Stimulated activated CD4-positive, alpha-beta T cell treated with anti-CD3 and anti-CD28 coated beads, Interleukin-15, amount 100 ng/mL, for 1 hour (primary cell): ENCODE measurements around the gene PEX13.
A peak's percentile ranks its signal among the peaks of the same experiment; 100 is the strongest.
"Not testable (repeated sequence)": the region's sequence is repeated elsewhere in the genome, so short reads cannot be mapped to it uniquely, and the experiment has no call there.

Experiments
- DNase-seq, 2 donors: peaks; one replicate each; pipeline ENCODE4 v3.0.0-alpha.2; 2020; ENCODE audit warnings: low read depth in 1 of 2, low spot score in 1 of 2

The PEX13 gene, protein sequence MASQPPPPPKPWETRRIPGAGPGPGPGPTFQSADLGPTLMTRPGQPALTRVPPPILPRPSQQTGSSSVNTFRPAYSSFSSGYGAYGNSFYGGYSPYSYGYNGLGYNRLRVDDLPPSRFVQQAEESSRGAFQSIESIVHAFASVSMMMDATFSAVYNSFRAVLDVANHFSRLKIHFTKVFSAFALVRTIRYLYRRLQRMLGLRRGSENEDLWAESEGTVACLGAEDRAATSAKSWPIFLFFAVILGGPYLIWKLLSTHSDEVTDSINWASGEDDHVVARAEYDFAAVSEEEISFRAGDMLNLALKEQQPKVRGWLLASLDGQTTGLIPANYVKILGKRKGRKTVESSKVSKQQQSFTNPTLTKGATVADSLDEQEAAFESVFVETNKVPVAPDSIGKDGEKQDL

DNA sequence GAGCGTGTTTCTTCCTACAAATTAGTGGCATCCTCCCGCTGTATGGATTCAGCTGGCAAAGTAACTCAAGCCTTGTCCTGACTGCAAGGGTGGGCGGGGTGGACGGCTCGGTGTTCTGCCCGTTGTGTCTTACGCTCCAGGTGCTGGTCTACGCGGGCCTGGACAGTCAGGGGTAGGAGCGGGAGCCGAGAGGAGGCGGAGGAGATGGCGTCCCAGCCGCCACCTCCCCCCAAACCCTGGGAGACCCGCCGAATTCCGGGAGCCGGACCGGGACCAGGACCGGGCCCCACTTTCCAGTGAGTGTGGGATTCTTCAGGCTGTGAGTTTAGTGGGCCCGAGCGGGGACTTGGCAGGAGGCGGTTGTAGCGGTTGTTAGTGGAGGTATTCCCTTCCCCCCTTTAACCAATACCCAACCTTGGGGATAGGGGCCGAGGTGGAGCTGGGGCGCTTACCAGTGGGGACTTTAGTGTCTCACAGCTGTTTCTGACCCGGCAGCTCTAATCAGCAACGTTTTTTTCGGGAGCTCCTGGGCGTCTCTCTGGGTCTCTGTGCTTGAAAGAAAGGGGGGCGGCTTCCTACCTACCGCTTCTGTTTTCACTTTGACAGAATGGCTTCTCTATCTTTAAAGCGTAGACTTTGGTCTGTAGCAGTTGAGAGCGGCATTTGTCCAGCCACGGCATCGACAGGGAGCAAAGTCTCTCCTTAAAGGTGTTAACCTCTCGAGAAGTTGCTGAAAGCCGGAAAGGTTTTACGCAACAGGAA is at the start of gene PEX13, which contains the start of gene PUS10:
Gene PEX13, plus strand, starts transcription at position 165 of the 762 bp plus-strand sequence. Its CDS starts 40 bp downstream, at position 205.
Gene PUS10, minus strand, starts transcription at position 700 of the 762 bp plus-strand sequence. CDS start 6,365 bp downstream, outside the sequence.
- DNase-seq, result peak; percentile 37 to 49

DNA sequence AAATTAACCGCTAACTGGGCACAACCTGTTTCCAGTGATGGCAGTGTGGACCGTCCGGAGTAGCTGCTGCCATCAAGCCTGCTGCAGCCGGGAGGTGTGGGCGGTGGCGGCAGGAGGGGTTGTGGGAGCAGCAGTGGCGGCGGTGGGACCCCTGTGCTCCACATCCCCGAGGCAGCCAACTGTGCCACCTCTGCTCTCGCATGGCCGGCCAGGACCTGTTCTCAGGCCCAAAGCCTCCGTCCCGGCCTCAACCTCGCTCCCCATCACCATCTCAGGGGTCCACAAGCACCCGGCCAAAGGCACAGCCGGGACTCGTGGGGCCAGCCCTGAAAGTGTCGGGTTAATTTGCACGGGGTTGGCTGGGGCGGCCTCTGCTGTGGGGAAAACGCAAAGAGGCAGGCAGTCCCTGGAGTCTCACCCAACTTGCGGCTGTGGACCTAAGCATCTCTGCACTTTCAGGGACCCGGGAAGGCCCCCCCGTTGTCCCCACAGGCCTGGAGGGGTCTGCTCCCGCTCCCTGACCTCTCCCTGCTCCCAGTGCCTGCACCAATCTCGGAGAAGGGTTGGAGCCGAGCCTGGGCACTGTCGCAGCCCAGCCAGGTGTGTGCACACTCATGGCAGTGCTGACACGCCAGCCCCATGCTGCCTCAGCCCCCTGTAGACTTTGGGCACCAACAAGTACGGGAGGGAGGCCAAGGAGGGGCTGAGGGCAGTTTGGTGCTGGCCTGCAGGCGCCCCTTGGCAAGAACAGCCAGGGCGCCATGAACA is 44.4 kb upstream of the PEX13 start:
- no peak for DNase-seq

DNA sequence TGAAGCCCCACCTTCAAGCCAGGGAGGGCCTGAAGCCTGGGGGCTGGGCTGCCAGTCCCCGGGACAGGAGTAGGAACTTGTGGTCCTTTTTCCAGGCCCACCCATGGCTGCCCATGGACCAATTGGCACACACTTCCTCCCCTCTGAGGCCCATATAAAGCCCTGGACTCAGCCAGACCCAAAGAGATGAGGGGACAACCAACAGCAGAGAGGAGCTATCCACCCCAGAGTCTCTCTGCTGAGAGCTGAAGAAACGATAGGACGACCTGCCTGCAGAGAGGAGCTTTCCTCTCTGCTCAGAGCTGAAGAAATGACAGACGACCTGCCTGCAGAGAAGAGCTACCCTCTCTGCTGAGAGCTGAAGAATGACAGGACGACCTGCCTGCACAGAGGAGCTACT is 43.8 kb upstream of the PEX13 start:
- DNase-seq, result no peak

DNA sequence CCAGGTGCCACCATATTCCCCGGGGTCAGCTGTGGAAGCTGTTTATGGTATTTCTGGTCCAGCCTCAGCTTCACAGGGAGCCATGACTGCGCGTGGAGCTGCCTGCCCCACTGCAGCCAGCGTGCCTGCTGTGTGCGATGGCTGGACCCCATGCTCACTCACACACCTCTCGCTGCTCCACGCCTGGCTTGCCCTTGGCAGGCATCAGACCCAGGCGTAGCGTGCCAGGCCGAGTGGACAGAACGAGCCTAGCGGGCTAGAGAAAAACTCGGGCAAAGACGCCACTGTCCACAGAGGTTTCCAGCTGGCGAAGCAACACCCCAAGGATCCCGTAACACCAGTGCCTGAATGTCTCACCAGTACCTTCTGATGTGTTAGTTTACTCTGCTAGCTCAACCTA is 42.9 kb upstream of the PEX13 start:
- no peak for DNase-seq

DNA sequence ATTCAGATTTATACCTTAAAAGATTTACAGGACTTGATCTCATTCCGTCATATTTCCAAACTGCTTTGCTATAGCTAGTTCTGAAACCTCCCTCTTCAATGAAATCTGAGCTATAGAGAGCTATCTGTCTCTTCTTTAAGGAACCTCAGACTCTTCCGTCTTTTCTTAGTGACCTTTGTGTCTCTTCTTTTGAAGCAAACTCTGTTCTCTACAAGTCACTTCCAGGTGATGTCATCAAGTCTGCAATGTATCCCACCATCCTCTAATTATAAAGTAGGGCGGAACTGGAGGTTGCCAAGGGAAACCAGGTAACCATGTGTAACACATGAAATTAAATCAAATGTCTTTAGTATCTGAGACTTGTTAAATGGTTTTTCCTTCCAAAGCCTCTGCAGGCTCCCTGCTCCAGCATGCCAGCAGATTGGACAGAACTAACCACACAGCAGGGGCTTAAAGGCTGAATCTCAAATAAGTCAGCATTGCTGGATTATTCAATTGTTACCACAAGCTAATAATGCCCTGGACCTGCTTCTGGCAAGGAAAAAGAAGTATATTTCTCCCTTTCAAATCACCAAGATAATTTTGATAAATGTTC is 41.2 kb upstream of the PEX13 start:
- no peak for DNase-seq

DNA sequence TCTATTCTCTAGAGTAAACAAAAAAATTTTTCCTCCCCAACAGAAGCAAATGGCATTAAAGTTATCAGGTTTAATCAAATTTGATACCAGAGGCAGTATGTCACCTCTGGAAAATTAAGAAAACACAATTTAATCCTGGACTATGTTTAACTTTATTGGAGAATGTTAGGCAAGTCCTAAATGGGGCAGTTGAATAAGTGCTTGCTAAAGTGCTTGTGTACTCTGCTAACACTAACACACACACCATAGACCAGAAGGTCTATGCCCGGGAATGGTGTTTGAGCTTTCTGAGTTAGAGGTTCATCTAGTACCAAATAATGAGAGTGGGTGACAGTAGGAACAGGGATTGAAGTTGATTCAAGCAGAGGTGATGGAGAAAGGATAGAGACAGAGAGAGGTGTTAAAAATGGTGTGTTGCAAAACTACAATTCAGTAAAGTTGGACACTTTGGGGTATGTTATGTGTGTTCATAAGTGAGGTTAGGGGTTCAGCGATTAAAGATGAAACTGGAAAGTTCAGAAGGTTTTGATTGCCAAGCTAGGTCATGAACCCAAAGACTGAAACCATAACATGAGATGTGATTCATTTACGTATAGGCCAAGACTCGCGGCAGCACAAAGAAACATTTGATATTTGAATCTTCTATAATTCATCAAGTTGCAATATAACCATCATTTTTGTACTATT is 40.5 kb upstream of the PEX13 start:
- DNase-seq, result no peak

DNA sequence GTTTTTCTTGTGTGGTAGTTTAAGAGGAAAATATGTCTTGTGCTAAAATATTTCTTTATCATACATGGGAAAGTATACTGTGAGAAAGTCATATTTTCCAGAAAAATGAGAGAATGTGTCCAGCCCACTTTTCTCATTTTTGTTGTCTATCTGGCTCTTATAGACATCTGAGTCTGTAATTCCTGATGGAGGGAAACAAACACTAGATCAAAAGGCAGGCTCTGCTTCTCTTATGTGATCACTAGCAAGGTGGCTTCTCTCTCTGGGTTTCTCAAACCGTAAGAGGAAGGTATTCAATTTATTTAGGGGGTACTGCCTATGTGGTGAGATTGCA is 40.0 kb upstream of the PEX13 start:
- DNase-seq, result no peak

DNA sequence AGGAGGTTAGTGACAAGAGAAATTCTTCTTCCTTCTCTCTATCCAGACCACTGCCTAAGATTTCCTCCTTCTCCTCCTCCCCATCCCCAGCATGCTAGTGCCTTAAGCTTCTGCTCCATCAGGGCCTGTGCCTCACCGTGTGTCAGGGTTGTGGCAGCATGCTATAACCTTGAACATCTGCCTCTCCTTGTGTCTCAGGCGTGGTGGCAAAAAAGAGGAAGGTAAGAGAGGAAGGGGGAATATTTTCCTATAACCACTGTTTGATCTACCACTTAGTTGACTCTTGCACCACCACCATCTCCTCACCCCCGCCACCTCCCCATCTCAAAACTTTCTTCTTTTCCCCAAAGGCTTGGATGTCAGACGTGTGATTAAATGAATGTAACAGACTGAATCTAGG is 38.3 kb upstream of the PEX13 start:
- no peak for DNase-seq

DNA sequence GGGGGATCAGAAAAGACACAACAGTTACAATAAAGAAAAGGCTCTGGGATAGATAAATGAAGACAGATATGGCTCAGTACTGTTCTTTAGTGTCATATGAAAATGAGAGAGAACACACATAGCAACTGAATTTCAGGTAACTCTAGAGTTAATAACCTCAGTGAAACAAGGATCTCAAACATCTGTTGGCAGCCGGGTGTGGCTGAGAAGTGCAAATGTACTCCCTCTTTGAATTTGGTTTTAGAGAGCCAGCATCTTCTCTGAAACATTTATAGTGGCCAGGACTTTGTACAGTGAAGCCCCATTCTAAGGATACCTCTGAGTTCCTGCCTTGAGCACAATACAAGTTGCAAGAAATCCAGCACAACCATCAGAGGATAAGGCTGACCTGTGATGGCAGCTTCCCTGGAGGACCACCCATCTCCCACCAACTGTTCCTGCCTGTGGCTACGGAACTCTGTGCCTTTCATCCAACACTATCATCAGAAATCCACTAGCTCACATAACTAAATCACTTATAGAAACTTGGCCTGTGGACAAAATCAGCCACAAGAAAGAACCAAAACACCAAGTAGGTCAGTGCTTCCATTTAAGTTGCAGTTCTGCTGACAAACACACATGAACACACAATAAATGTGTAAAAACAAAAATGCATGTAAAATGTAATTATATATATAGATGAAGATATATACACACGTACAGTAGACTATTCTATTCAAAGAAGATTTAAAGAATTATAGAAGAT is 37.3 kb upstream of the PEX13 start:
- DNase-seq, result no peak

DNA sequence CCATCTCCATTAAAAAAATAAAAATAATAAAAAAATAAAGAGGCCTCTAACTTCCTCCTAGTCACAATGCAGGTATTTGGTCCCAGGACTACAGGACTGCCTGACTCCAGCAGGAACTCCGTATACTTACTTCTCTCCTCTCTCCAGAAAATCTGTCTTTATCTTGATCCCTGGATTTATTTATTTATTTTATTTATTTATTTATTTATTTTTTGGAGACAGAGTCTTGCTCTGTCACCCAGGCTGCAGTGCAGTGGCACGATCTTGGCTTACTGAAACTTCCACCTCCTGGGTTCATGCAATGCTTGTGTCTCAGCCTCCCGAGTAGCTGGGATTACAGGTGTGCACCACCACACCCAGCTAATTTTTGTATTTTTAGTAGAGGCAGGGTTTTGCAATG is 35.5 kb upstream of the PEX13 start:
- not testable (repeated sequence) for DNase-seq

DNA sequence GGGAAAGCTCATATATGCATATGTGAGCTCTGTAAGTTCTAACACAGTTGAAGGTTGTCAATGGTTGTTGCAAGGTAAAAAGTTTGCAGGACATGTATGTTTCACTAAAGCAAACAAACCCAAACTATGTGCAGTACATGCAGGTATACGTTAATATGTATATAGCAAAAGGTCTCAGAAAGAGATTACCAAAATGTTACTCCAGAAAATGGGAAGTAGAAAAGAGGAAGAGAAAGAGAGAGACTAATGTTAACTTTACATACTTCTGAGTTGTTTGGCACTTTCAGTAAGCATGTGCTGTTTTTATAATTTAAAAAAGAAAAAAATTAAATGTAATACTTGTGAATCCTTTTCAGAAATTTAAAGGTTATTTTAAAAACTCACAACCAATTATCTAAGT is 32.8 kb upstream of the PEX13 start:
- DNase-seq, result no peak

DNA sequence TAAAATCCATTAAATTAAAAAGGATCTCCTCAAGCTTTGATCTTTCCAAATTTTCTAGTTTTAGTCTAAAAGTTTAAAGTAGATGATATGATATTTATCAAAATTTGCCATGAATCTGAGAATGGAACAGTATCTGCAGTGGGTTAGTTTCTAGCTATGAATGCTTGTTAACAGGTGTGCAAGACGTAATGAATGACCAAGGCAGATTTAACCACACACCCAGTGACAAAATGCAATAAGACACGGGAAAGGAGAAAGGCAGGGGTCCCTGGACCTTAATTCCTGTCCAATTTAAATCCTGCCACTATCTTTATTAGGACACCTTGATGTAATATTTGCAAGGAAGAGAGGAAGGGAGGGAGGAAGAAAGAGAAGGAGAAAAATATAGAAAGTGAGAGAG is 30.5 kb upstream of the PEX13 start:
- DNase-seq, result no peak

DNA sequence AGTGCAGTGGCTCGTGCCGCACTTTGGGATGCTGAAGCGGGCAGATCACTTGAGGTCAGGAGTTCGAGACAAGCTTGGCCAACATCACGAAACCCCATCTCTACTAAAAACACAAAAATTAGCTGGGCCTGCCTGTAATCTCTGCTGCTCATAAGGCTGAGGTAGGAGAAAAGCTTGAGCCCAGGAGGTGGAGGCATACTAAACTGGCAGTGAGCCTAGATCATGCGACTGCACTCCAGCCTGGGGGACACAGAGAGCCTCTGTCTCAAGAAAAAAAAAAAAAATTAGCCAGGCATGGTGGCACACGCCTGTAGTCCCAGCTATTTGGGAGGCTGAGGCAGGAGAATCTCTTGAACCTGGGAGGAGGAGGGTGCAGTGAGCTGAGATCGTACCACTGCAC is 29.9 kb upstream of the PEX13 start:
- DNase-seq, result not testable (repeated sequence)

DNA sequence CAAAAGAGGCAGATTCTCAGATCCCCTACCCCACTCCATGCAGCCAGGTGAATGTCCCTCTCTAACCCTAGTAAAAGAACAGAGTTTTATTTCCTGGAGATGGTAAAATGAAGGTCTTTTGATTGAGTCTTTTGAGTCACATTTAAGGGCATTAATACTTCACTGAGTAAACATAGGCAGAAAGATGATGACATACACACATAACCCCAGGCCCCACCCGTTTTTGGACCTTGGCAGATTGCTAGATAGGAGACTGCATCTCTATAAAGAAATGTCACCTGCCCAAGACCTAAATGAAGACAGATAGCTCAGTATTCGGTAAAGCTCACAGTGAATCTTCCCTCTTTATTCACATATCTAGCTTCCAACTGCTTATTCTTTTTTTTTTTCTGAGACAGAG is 28.3 kb upstream of the PEX13 start:
- no peak for DNase-seq

DNA sequence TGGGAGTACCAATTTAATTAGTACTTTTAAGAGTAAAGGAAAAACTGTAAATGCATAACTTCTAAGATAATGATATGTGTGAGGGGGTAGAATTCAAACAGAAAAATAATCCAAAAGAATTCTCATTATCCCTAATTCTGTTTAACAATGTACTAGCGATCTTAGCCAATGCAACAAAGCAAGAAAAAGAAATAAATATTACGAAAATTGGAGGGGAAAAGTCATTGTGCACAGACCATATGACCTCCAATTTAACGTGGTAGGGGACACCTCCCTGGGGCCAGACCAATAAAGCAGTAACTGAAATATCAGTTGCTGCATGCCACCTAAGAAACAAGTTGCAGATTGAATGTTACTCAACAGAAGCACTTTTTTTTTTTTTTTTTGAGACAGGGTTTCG is 25.9 kb upstream of the PEX13 start:
- no peak for DNase-seq

DNA sequence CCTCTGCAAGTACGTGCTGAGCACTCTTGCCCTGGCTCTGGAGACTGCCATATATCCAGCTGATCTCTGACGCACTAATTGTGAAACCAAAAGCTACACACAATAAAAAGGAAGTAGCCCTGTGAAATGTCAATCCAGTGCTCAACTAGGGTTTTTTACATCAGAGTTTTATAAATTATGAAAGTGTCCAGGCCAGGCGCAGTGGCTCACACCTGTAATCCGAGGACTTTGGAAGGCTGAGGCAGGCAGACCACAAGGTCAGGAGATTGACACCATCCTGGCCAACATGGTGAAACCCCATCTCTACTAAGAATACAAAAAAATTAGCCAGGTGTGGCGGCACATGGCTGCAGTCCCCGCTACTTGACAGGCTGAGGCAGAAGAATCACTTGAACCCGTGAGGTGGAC is 24.5 kb upstream of the PEX13 start:
- DNase-seq, result no peak

DNA sequence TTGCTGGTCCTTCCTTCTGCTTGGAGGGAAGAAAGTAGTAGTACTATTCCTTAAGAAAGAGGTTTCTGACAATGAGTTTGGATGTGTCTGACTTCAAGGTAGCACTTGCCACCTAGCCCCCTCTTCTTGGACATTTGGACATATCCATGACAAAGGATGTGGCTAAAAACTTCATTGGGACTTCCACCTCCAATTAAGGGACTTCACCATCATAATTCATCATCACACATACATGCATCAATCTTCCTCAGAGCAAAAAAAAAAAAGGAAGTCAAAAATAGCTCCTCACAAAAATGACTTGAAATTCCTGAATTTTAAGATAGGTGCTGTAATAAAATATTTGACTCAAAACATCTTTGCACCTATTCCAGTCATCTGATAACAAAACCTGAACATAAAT is 23.4 kb upstream of the PEX13 start:
- no peak for DNase-seq

DNA sequence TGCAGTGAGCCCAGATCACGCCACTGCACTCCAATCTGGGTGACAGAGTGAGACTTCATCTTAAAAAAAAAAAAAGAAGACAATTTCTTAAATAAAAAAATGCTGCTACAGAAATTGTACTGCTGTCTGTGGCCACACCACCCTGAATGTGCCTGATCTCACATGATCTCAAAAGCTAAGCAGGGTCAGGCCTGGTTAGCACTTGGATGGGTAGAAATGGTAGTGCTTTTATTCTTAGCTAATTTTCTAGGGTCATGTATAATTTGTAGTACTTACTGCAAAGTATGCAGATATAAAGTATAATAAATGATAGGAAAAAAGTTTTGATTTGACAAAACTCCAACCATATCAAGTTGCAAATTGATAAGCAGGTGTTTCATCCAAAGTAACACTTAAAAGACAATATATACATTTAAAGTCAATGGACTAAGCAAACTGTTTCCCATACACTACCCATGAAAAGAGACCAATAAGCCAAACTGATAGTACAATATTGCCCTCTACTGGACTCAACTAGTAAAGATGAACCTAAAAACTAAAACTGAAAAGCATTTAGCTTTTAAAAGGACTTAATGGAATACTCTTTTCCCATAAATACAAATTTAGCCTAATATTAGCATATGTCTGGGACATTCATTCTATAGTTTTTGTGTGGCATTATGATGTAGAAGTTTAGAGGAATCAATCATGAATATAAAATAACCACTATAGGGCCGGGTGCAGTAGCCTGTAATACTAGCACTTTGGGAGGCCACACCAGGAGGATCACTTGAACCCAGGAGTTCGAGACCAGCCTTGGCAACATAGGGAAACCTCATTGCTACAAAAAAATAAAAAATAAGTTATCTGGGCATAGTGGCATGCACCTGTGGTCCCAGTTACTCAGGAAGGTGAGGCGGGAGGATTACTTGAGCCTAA is 18.6 kb upstream of the PEX13 start:
- no peak for DNase-seq

DNA sequence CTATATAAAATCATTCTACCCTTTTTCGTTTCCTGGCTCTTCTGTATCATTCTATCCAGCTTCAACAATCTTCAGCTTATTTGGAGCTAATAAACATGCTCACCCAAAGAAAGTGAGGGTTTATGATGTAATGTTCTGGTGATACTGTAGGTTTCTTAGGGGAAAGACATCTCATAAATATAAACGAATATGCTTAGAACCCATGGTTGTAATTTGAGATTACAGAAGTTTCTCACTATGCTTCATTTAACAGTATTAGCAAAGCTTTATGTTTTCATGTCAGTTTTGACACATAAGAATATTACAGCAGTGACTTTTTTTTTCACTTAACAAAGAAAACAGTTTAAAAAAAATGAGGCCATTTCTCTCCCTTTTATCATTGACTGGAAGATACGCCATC is 11.8 kb upstream of the PEX13 start:
- DNase-seq, result no peak
